H1 (cell line): ENCODE results near the gene LYPD6B. TPM values are rescaled to one million over a fixed set of nuclear protein-coding genes. Genes with fewer than 3 reads are reported as not detected.

Experiments
- CTCF ChIA-PET: fragments of 300-600 bp; sonication (Branson Sonifier 250); formaldehyde crosslinking; loops from one replicate; lab custom pipeline; 2021; ENCODE audit not compliant: partially characterized antibody; lab: Charles Lee
- POLR2A ChIA-PET: fragments of 300-600 bp; sonication (Branson Sonifier 250); formaldehyde crosslinking; loops from one replicate; lab custom pipeline; 2021; ENCODE audit warnings: inconsistent platforms; ENCODE audit not compliant: partially characterized antibody; lab: Charles Lee
- DNase-seq, 2 experiments: peaks; one replicate each; pipeline versions ENCODE4 v3.0.0 to v3.0.0-alpha.2; 2010 to 2022; ENCODE audit warnings: low spot score in 2 of 2, low read depth in 1 of 2, mixed read lengths in 1 of 2
- FAIRE-seq: peaks from 2 replicates; lab custom pipeline; 2011; peaks lifted over from hg19 to GRCh38; lab: Jason Lieb, UNC
- H2AFZ ChIP-seq: 2 replicates; pipeline ENCODE4 v1.8.1; 2012; ENCODE audit warnings: low read length, inconsistent platforms
- H2AK5ac ChIP-seq: 2 replicates; pipeline ENCODE4 v1.6.1; 2013; ENCODE audit warnings: low read depth, low read length
- H2BK120ac ChIP-seq: replicated peaks from 2 replicates; pipeline ENCODE3; 2013; ENCODE audit warnings: low read depth, low read length, inconsistent platforms
- H2BK12ac ChIP-seq: 2 replicates; pipeline ENCODE4 v1.6.1; 2013; ENCODE audit warnings: low read depth, low read length
- H2BK15ac ChIP-seq: 2 replicates; pipeline ENCODE4 v1.6.1; 2013; ENCODE audit warnings: low read length
- H2BK20ac ChIP-seq: 2 replicates; pipeline ENCODE4 v1.6.1; 2013; ENCODE audit warnings: low read length
- H2BK5ac ChIP-seq: 2 replicates; pipeline ENCODE4 v1.6.1; 2013; ENCODE audit warnings: low read depth, low read length
- H3K14ac ChIP-seq: 2 replicates; pipeline ENCODE4 v1.6.1; 2013; ENCODE audit warnings: inconsistent platforms; ENCODE audit not compliant: insufficient read length
- H3K18ac ChIP-seq: 2 replicates; pipeline ENCODE4 v1.6.1; 2013; ENCODE audit warnings: low read length; ENCODE audit errors: extremely low read depth
- H3K23ac ChIP-seq: 2 replicates; pipeline ENCODE4 v1.6.1; 2013; ENCODE audit warnings: inconsistent platforms; ENCODE audit not compliant: insufficient read length
- H3K23me2 ChIP-seq: 2 replicates; pipeline ENCODE4 v1.6.1; 2013; ENCODE audit warnings: low read depth, low read length
- H3K27ac ChIP-seq: 2 replicates; pipeline ENCODE4 v1.6.1; 2011; ENCODE audit warnings: low read depth, low read length, inconsistent platforms
- H3K27me3 ChIP-seq, 4 experiments: replicated peaks in 1 of 4; 1 replicate in 1 of 4; 2 replicates in 3 of 4; pipeline versions ENCODE4 v1.6.1 to v1.8.1; 2011 to 2013; ENCODE audit warnings: low read length in 3 of 4, mild to moderate bottlenecking in 3 of 4, inconsistent platforms in 2 of 4, mixed read lengths in 2 of 4, moderate library complexity in 1 of 4; ENCODE audit not compliant: control insufficient read depth in 3 of 4, insufficient read depth in 3 of 4; ENCODE audit errors: extremely low read depth in 1 of 4
- H3K36me3 ChIP-seq, 4 experiments: 2 replicates each; pipeline versions ENCODE4 v1.6.1 to v1.8.1; 2011 to 2013; ENCODE audit warnings: mild to moderate bottlenecking in 4 of 4, low read length in 3 of 4, moderate library complexity in 2 of 4, control low read depth in 1 of 4, inconsistent platforms in 1 of 4; ENCODE audit not compliant: insufficient read depth in 4 of 4, control insufficient read depth in 2 of 4
- H3K4ac ChIP-seq: replicated peaks from 2 replicates; pipeline ENCODE3; 2013; ENCODE audit warnings: low read length, low read depth, mixed read lengths, inconsistent platforms; ENCODE audit not compliant: insufficient read length
- H3K4me1 ChIP-seq, 4 experiments: replicated peaks in 1 of 4; 1 replicate in 1 of 4; 2 replicates in 3 of 4; pipeline versions ENCODE4 v1.6.1 to v1.8.1; 2011 to 2013; ENCODE audit warnings: low read length in 3 of 4, inconsistent platforms in 2 of 4, mixed read lengths in 1 of 4; ENCODE audit not compliant: insufficient read depth in 4 of 4, control insufficient read depth in 3 of 4
- H3K4me2 ChIP-seq, 2 experiments: 2 replicates each; pipeline versions ENCODE4 v1.6.1 to v1.8.1; 2011 to 2013; ENCODE audit warnings: low read depth in 2 of 2, low read length in 2 of 2, control low read depth in 1 of 2, inconsistent platforms in 1 of 2, mild to moderate bottlenecking in 1 of 2; ENCODE audit not compliant: insufficient read depth in 1 of 2
- H3K4me3 ChIP-seq, 4 experiments: fragments of 200-600, 300-600 bp in 1 of 4; sonication (generic), shearing (Covaris generic), sonication (Bioruptor Twin) in 1 of 4; 2 replicates each; pipeline versions ENCODE4 v1.5.1 to v1.8.1; 2011 to 2016; ENCODE audit warnings: low read length in 4 of 4, low read depth in 3 of 4, control low read depth in 2 of 4, inconsistent platforms in 2 of 4, mild to moderate bottlenecking in 2 of 4, mixed read lengths in 1 of 4, moderate library complexity in 1 of 4; ENCODE audit not compliant: insufficient read depth in 2 of 4; ENCODE audit errors: extremely low read depth in 1 of 4
- H3K56ac ChIP-seq: replicated peaks from 2 replicates; pipeline ENCODE3; 2013; ENCODE audit warnings: low read depth, mild to moderate bottlenecking, mixed read lengths, low read length, inconsistent platforms; ENCODE audit not compliant: insufficient read length
- H3K79me1 ChIP-seq: 2 replicates; pipeline ENCODE4 v1.6.1; 2013; ENCODE audit warnings: low read depth, low read length, control low read depth
- H3K79me2 ChIP-seq, 2 experiments: 2 replicates each; pipeline versions ENCODE4 v1.6.1 to v1.8.1; 2012 to 2013; ENCODE audit warnings: low read length in 2 of 2, mild to moderate bottlenecking in 2 of 2, inconsistent platforms in 1 of 2; ENCODE audit not compliant: insufficient read depth in 2 of 2, control insufficient read depth in 1 of 2
- H3K9ac ChIP-seq, 4 experiments: replicated peaks in 1 of 4; 1 replicate in 1 of 4; 2 replicates in 3 of 4; pipeline versions ENCODE4 v1.6.1 to v1.8.1; 2011 to 2013; ENCODE audit warnings: low read depth in 3 of 4, low read length in 3 of 4, control low read depth in 2 of 4, mild to moderate bottlenecking in 2 of 4, moderate library complexity in 2 of 4, inconsistent platforms in 1 of 4; ENCODE audit errors: extremely low read depth in 1 of 4
- H3K9me3 ChIP-seq, 2 experiments: 2 replicates each; pipeline versions ENCODE4 v1.6.1 to v1.8.1; 2012 to 2013; ENCODE audit warnings: mild to moderate bottlenecking in 2 of 2, moderate library complexity in 2 of 2, control low read depth in 1 of 2, inconsistent platforms in 1 of 2, low read depth in 1 of 2, low read length in 1 of 2, mixed read lengths in 1 of 2; ENCODE audit not compliant: insufficient read depth in 2 of 2
- H4K20me1 ChIP-seq, 2 experiments: replicated peaks in 1 of 2; 2 replicates each; pipeline versions ENCODE3 to v1.8.1; 2011 to 2013; ENCODE audit warnings: inconsistent platforms in 2 of 2, low read length in 2 of 2, mild to moderate bottlenecking in 1 of 2; ENCODE audit not compliant: insufficient read depth in 2 of 2, control insufficient read depth in 1 of 2
- H4K5ac ChIP-seq: 2 replicates; pipeline ENCODE4 v1.6.1; 2013; ENCODE audit warnings: low read length, low read depth, mixed read lengths, inconsistent platforms; ENCODE audit not compliant: insufficient read length
- H4K8ac ChIP-seq: 2 replicates; pipeline ENCODE4 v1.8.0; 2013; ENCODE audit warnings: mild to moderate bottlenecking, moderate library complexity, low read length, inconsistent platforms; ENCODE audit not compliant: insufficient read depth; ENCODE audit errors: extremely low read depth
- H4K91ac ChIP-seq: replicated peaks from 2 replicates; pipeline ENCODE3; 2013; ENCODE audit warnings: low read length, mixed read lengths, inconsistent platforms; ENCODE audit not compliant: insufficient read length
- CBX5 ChIP-seq: fragments of 300-800, 300-1000 bp; sonication (generic); IDR thresholded peaks from 2 replicates; pipeline ENCODE4 v1.7.1; 2016; ENCODE audit warnings: antibody characterized with exemption, low read length, low read depth
- CHD1 ChIP-seq: IDR thresholded peaks from 2 replicates; pipeline ENCODE4 v1.6.1; 2012; ENCODE audit warnings: low read depth, low read length, improper control_type of control experiment
- FOSL1 ChIP-seq: IDR thresholded peaks from 2 replicates; pipeline ENCODE4 v1.6.1; 2011; ENCODE audit warnings: mild to moderate bottlenecking, low read depth, low read length, moderate library complexity; ENCODE audit not compliant: insufficient read depth
- GTF2F1 ChIP-seq: IDR thresholded peaks from 2 replicates; pipeline ENCODE4 v1.6.1; 2012; ENCODE audit warnings: low read depth, low read length, improper control_type of control experiment, borderline replicate concordance
- JUN ChIP-seq: IDR thresholded peaks from 2 replicates; pipeline ENCODE4 v1.6.1; 2011; ENCODE audit warnings: low read depth, mild to moderate bottlenecking, improper control_type of control experiment, low read length
- MAFK ChIP-seq: IDR thresholded peaks from 2 replicates; pipeline ENCODE4 v1.6.1; 2012; ENCODE audit warnings: low read depth, mild to moderate bottlenecking, improper control_type of control experiment, low read length
- POLR2A ChIP-seq, 2 experiments: IDR thresholded peaks; 1 replicate in 1 of 2; 2 replicates in 1 of 2; pipeline ENCODE4 v1.6.1; 2011; ENCODE audit warnings: low read depth in 2 of 2, low read length in 2 of 2, mild to moderate bottlenecking in 2 of 2; ENCODE audit errors: control extremely low read depth in 1 of 2
- RAD21 ChIP-seq, 2 experiments: IDR thresholded peaks in 1 of 2; conservative IDR thresholded peaks in 1 of 2; 2 replicates each; pipeline ENCODE4 v1.6.1; 2011; ENCODE audit warnings: low read depth in 2 of 2, low read length in 2 of 2, improper control_type of control experiment in 1 of 2, inconsistent platforms in 1 of 2, mild to moderate bottlenecking in 1 of 2, moderate library complexity in 1 of 2
- RFX5 ChIP-seq: IDR thresholded peaks from 2 replicates; pipeline ENCODE4 v1.6.1; 2011; ENCODE audit warnings: low read depth, low read length, improper control_type of control experiment, borderline replicate concordance
- RNF2 ChIP-seq: fragments of 200-900, 300-1000 bp; sonication (generic); IDR thresholded peaks from 2 replicates; pipeline ENCODE4 v1.7.1; 2016; ENCODE audit warnings: borderline replicate concordance, low read depth, mild to moderate bottlenecking, antibody characterized with exemption, low read length; ENCODE audit not compliant: poor library complexity, severe bottlenecking; ENCODE audit errors: missing control alignments
- SP2 ChIP-seq: IDR thresholded peaks from 2 replicates; pipeline ENCODE4 v1.6.1; 2012; ENCODE audit warnings: mild to moderate bottlenecking, low read length, inconsistent platforms
- TAF7 ChIP-seq: optimal IDR thresholded peaks from 2 replicates; pipeline ENCODE3; 2011; ENCODE audit warnings: low read depth, mild to moderate bottlenecking, inconsistent platforms, low read length, moderate library complexity, borderline replicate concordance
- TCF12 ChIP-seq: IDR thresholded peaks from 2 replicates; pipeline ENCODE4 v1.6.1; 2011; ENCODE audit warnings: low read depth, mild to moderate bottlenecking, low read length
- YY1 ChIP-seq: IDR thresholded peaks from 2 replicates; pipeline ENCODE4 v1.6.1; 2011; ENCODE audit warnings: low read depth, mild to moderate bottlenecking, low read length
- WGBS, 2 experiments: shearing (Covaris generic) in 1 of 2; methylation state at CpG; one replicate each; pipeline versions ENCODE4 v1.1.6 to v1.1.7; 2013 to 2015; ENCODE audit warnings: low lambda C conversion rate in 2 of 2, mixed read lengths in 2 of 2, inconsistent platforms in 1 of 2, low coverage in 1 of 2, missing lambda C conversion rate in 1 of 2; ENCODE audit not compliant: insufficient replicate concordance in 2 of 2, insufficient coverage in 1 of 2, insufficient read length in 1 of 2; ENCODE audit errors: extremely low coverage in 1 of 2, missing lambda C conversion rate in 1 of 2; 5-methylcytosine and 5-hydroxymethylcytosine counted together
- polyA plus RNA-seq, 7 experiments: library from polyadenylated mRNA; depleted of rRNA in 3 of 7; stranded (reverse) in 5 of 7; unstranded in 2 of 7; fragments of >200 nt in 5 of 7; fragments of 200-250 nt in 2 of 7; gene quantifications; 1 replicate in 5 of 7; 2 replicates in 1 of 7; 4 replicates in 1 of 7; pipeline versions ENCODE4 v1.2.1 to v1.2.3, GENCODE V29; 2011 to 2013; ENCODE audit warnings: missing spikeins in 2 of 7, mixed read lengths in 2 of 7
- total RNA-seq: library from RNA; stranded (reverse); fragmentation: NEBNext Ultra II Directional; extraction: Animal tissue kit (Norgen Biotek cat#: 25700); gene quantifications from 2 replicates; pipeline ENCODE4 v1.2.1, GENCODE V29; 2021

Gene LYPD6B
- total and polyA plus RNA-seq, 2 of the 8 experiments (the other 6 are each of a cell fraction or from before 2014, with no cell fraction given) = 2.2 to 3.5 TPM

DNA sequence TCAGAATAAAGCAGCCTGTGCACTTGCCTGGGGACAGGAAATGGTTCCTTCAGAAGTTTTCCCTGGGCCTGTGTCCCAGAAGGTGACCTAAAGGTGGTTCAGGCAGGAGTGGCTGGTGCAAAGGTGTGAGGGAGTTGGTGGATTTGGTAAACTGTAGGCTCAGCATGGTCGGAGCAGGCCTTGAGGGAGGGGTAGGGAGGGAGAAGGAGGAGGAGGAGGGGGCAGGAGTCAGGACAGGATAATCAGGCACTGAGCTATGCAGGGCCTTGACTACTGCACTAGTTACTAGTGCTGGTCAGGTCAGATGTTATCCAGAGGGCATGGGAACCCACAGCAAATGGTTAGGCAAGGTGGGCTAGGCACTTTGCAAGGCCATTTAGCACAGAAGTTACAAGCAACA, 21.3 kb downstream of the LYPD6B start:
- no peak overlapping the region for H3K4me3 ChIP-seq

More for the DNA sequence above, 21.3 kb downstream of the LYPD6B start:
- H3K14ac ChIP-seq = no peak overlapping the region
- no peak overlapping the region for H3K56ac ChIP-seq
- H2BK15ac ChIP-seq = no peak overlapping the region
- ChIA-PET CTCF (interaction anchor here (2.0 kb wide), 1 partner anchor 20 kb away, joined by 13 read pairs; the partner anchor contains the start of gene LYPD6B), POLR2A (no interaction called here)
- peaks cover 0 to 2% (median 0%) of the 10 kb centered on the region in 4 experiments; a peak in 1 of 7 replicates for H3K4me1 ChIP-seq
- peaks cover 0 to 2% of the 10 kb centered on the region in 2 experiments for H4K20me1 ChIP-seq
- no peaks in the 10 kb centered on the region for H3K79me2 ChIP-seq
- no peak overlapping the region for H3K18ac ChIP-seq
- WGBS, 2 experiments = 63% methylated on average over 1 of the region's 1 CpG; no CpG with 5 or more reads in 1 of the 2 experiments
- no peak overlapping the region for H4K8ac ChIP-seq
- 0 out of 2 replicates have a peak overlapping the region, but pooled peaks have one; percentile 17 for H2BK5ac ChIP-seq
- H4K91ac ChIP-seq = no peak overlapping the region
- H2BK12ac ChIP-seq = no peak overlapping the region
- TF ChIP-seq CBX5 = no peak
- TF ChIP-seq JUN = no peak
- TF ChIP-seq SP2 = no peak
- TF ChIP-seq TAF7 = no peak
- TF ChIP-seq FOSL1 = no peak
- no peak for TF ChIP-seq TCF12
- no peak for TF ChIP-seq GTF2F1
- no peak for TF ChIP-seq POLR2A (IDR thresholded peaks at IDR 0.05; ENCODE audit: control extremely low read depth in 1 of 2, low read depth in 2 of 2, low read length in 2 of 2)
- no peak for TF ChIP-seq RFX5
- no peak for TF ChIP-seq CHD1
- TF ChIP-seq RNF2 = no peak
- no peak for TF ChIP-seq MAFK
- TF ChIP-seq YY1 = no peak
- TF ChIP-seq RAD21 (IDR thresholded peaks at IDR 0.05 in 1 of 2, conservative IDR thresholded peaks at IDR 0.05 in 1 of 2; ENCODE audit: low read depth in 2 of 2, low read length in 2 of 2) = no peak
- TF ChIP-seq, all 59 proteins: peak for 0
- DNase-seq = no peak
- Histone ChIP-seq H3K23me2 (no peaks in the 10 kb centered on the region; the same call in 1 of the 2 replicates), H3K4ac (no peak overlapping the region), H3K36me3 (no peaks in the 10 kb centered on the region), H2BK20ac (no peak overlapping the region; the same call in 1 of the 2 replicates), H3K27ac (no peak overlapping the region), H4K5ac (no peak overlapping the region), H2AFZ (no peak overlapping the region), H3K4me2 (no peak overlapping the region), H3K27me3 (no peaks in the 10 kb centered on the region), H3K79me1 (no peaks in the 10 kb centered on the region), H2BK120ac (no peak overlapping the region), H3K23ac (no peak overlapping the region), H3K9ac (no peak overlapping the region), H2AK5ac (no peak overlapping the region), H3K9me3 (no peaks in the 10 kb centered on the region)
- FAIRE-seq = no peak
